GM12872 (cell line): ENCODE measurements around the gene IFIT2.

Experiments used
- TF ChIP-seq, protein P1 (sequence below): IDR thresholded peaks from 3 replicates; pipeline ENCODE4 v1.5.1; 2011; ENCODE audit warnings: low read depth, mild to moderate bottlenecking, low read length, moderate library complexity; ENCODE audit not compliant: insufficient read depth

Gene IFIT2

GRCh38 chr10:89297791-89298190, 4.1 kb upstream of the IFIT2 start:
- TF ChIP-seq, protein P1, sequence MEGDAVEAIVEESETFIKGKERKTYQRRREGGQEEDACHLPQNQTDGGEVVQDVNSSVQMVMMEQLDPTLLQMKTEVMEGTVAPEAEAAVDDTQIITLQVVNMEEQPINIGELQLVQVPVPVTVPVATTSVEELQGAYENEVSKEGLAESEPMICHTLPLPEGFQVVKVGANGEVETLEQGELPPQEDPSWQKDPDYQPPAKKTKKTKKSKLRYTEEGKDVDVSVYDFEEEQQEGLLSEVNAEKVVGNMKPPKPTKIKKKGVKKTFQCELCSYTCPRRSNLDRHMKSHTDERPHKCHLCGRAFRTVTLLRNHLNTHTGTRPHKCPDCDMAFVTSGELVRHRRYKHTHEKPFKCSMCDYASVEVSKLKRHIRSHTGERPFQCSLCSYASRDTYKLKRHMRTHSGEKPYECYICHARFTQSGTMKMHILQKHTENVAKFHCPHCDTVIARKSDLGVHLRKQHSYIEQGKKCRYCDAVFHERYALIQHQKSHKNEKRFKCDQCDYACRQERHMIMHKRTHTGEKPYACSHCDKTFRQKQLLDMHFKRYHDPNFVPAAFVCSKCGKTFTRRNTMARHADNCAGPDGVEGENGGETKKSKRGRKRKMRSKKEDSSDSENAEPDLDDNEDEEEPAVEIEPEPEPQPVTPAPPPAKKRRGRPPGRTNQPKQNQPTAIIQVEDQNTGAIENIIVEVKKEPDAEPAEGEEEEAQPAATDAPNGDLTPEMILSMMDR, result no peak

DNA sequence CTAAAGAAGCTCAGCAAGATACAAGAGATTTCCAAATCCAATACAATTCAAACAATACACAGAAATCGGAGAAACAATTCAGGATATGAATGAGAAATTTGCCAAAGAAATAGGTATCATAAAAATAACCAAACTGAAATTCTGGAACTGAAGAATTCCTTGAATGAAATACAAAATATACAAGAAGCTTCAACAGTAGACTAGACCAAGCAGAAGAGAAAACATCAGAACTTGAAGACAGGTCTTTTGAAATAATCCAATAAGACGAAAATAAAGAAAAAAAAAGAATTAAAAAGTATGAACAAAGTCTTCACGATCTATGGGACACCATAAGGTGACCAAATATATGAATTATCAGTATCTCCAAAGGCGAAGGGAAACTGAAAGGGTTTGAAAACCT, 2.8 kb upstream of the IFIT2 start:
- TF ChIP-seq, protein P1, result no peak

DNA sequence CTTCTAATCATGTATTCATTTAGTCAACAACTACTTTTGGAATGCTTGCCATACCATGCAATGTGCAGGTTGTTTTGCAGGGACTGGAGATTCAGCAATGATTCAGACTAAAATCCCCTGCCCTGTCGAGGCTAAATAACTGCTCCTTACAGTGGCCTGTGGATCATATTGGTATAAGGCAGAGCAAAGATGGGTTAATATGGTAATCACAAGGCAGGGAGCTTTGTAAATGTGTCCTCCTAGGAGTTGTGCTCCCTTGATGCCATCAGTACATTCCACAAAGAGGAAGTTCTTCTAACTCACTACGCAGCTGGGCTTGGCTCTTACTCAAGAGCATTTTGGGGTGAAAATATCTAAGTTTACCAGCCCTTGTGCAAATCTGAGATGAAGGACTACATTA, 614 bp upstream of the IFIT2 start:
- TF ChIP-seq, protein P1, result no peak

DNA sequence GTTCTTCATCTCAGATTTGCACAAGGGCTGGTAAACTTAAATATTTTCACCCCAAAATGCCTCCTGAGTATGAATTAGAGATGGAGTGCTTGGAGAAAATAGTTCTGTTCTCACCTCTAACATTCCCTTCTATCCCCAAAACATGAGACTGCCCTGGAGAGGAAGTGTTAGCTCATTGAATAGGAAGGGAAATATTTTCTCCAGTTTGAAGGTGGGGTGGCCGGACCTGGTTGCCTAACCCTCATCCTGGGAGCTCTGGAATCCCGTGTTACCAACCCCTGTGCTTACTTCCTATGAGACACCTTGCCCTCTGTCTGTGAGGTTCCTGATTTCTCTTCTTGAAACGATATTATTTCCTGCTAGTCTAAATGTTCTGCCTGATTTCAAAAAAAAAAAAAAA, 779 bp downstream of the IFIT2 start:
- TF ChIP-seq, protein P1, result no peak

DNA sequence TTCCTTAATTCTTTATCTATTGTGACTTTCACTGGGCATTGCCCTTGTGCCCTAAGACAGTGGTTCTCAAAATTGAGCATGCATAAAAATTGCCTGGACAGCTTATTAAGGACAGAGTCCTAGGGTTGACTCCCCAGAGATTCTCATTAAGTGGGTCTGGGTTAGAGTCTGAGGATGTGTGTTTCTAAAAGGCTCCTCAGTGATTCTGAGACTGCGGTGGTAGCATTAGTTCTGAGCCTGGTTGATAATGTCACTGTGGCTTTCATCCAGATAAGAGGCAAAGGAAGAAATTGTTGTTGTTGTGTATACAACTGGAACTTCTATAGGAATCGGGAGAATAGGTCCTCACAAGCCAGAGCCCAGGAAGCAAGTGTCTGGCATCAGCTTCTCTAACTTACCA, 1.3 kb downstream of the IFIT2 start:
- TF ChIP-seq, protein P1, result no peak

DNA sequence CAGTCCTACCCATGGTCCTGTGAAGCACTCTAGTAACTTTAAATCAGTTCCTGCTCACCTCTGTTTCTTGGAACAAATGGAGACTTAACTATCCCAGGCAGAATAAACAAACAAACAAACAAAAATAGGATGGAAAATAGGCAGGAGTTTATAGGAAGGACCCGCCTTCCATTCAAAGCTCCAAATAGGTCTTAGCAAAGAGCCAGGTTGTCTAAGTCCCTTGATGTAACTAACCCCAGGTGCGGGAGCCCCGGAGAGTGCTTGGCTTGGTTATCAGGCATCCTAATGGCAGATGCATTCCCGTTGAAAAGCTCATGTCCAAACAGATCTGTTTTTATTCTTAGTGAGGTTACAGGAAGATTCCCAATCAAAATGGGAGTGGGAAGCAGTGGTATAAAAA, 2.2 kb downstream of the IFIT2 start:
- TF ChIP-seq, protein P1, result no peak

DNA sequence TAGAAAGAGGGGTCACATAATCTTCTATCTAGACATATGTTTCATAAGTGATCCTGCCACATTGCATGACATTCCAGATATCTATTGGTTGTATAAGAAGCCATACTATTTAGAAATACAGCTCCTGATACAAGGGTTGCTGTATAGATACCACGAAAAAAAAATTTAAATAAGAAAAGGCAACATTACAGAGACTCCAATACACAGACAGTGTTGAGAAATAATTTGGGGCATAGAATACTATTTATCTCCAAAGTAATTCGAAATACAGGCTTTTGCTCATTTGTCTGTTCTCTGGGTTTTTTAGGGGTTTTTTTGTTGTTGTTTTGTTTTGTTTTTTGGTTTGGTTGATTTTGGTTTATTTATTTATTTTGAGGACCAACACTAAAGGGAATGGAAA, 2.6 kb downstream of the IFIT2 start:
- TF ChIP-seq, protein P1, result no peak

DNA sequence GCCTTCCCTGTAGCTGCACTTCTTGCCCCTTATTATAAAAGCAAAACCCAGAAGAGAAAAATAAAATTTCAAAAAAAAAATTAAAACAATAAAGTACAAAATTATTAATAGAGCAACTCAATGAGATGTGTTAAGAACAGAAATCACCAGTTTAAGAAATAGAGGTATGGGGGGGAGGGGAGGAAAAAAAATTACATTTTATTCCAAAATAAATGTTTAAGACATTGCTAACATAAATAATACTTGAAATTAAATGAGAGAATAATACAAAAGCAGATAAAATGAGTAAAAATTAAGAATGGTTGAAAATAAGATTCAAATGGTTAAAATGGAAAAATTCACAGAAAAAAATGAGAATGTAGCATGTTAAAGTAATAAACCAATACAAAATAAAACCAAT, 3.1 kb downstream of the IFIT2 start:
- TF ChIP-seq, protein P1, result no peak
